HG03342 (cell line): ENCODE data around the gene AKIRIN1.
"Not testable (repeated sequence)": the region's sequence is repeated elsewhere in the genome, so short reads cannot be mapped to it uniquely, and the experiment has no call there.

Experiments used
- ATAC-seq: cut with Tn5 transposase; IDR thresholded peaks from one replicate; pipeline ENCODE4 v1.9.1; 2021; ENCODE audit warnings: mild to moderate bottlenecking, moderate library complexity; ENCODE audit not compliant: unreplicated experiment

The AKIRIN1 gene, protein sequence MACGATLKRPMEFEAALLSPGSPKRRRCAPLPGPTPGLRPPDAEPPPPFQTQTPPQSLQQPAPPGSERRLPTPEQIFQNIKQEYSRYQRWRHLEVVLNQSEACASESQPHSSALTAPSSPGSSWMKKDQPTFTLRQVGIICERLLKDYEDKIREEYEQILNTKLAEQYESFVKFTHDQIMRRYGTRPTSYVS

DNA sequence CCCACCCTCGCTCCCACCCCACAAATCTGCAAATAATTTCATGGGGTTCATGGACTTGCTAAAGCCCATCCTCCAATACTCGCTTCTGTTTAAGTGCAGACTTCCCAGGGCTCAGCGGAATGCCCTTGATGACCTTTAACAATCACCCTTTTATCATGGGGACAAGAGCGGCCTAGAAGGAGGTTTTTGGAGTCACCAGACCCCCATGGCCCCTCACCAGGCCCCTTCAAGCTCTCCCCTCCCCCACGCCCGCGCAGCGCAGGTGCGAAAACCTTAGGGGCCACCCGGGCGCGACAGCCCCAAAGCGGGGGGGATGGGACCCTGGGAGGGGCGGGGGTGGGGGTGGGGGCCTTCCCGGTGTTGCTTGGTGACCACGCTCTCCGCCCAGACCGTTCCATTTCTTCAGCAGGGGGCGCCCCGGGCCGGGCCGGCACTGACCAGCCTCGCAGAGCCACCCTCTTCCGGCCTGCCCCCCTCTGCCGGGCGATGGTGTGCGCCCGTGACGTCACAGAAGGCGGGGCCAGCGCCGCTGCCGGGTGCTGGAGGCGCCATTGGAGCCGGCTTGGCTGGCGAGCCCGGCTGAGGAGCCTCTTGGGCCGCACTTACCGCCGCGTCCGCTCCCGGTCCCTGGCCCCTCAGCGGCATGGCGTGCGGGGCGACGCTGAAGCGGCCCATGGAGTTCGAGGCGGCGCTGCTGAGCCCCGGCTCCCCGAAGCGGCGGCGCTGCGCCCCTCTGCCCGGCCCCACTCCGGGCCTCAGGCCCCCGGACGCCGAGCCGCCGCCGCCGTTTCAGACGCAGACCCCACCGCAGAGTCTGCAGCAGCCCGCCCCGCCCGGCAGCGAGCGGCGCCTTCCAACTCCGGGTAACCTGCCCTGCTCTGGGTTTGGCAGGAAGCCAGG, at the start of gene AKIRIN1:
Gene AKIRIN1, plus strand, starts transcription at position 539 of the 900 bp plus-strand sequence. Its CDS starts 105 bp downstream, at position 644.
- peak; percentile 90 for ATAC-seq

DNA sequence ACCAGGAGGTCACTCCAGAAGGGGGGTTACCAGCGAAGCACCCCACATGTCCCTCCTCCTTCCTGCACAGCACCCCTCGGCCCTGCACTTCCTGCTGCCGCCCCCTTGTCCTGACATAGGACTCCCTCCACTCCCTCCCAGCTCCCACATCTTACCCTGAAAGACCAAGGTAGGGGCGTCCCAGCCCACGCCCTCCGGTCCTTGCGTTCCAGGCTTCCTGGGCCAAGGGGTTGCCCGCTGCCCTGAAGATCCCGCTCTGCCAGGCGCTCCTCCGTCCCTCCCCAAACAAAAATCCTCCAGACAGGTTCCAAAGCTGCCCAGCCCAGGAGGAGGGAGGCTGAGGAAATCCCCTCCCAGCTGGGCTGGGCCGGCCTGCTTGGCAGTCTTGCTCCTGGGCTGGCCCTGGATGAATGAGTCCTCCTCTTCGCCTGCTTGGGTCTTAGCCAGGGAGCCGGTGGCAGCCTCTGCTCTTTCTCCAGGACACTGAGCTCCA, 49.5 kb upstream of the AKIRIN1 start, which contains the start of gene RHBDL2:
Gene RHBDL2, minus strand, starts transcription at position 304 of the 493 bp plus-strand sequence. CDS start 22,618 bp downstream, outside the sequence.
- ATAC-seq = no peak

DNA sequence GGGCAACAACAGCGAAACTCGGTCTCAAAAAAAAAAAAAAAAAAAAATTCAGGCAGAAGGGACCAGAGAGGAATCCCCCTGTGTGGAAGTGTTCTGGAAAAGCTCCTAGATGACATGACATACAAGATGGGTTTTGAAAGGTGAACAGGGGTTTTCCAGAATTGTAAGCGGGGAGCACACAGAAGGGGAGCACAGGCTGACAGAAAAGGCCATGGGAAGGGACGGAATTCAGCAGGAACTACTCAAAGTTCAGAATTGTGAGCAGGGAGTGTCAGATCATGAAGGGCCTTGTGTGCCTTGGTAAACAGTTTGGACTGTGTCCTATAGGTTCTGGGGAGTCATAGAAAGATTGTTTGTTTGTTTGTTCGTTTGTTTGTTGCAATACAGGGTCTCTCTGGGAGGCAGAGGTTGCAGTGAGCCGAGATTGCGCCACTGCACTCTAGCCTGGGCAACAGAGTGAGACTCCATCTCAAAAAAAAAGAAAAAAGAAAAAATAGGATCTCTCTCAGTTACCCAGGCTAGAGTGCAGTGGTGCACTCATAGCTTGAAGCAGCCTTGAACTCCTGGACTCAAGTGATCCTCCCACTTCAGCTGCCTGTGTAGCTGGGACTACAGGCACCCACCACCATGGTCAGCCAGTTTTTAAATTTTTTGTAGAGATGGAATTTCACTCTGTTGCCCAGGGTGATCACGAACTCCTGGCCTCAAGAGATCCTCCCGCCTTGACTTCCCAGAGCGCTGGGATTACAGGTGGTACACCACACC, 48.2 kb upstream of the AKIRIN1 start:
- ATAC-seq = no peak

DNA sequence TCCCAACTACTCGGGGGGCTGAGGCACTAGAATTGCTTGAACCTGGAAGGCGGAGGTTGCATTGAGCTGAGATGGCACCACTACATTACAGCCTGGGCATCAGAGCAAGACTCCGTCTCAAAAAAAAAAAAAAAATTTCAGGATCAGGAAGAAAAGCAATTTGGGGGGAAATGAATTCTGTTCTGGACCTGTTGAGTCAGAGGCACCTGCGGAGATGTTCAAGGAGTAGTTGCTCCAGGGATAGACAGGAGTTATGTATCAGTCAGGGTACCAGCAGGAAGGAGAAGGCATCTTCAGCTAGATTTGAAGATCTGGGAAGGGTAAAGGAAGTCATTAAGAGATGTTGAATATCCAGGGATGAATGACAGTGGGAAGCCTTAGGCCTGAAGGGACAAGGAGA, 46.5 kb upstream of the AKIRIN1 start:
- ATAC-seq = no peak

DNA sequence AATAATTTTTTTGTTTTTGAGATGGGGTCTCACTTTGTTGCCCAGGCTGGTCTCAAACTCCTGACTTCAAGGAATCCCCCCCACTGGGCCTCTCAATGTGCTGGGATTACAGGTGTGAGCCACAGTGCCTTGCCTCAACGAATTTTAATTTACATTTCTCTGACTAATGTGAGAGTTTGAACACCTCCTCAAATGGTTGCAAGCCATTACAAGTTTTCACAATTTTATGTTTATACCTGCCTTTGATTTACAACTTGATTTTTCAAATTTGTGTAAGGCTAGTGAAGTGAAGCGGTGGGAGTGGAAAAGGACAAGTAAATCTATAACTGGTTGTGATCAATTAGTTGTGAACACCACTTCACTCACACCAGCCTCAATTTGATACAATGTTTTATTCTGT, 40.5 kb upstream of the AKIRIN1 start:
- ATAC-seq = no peak

DNA sequence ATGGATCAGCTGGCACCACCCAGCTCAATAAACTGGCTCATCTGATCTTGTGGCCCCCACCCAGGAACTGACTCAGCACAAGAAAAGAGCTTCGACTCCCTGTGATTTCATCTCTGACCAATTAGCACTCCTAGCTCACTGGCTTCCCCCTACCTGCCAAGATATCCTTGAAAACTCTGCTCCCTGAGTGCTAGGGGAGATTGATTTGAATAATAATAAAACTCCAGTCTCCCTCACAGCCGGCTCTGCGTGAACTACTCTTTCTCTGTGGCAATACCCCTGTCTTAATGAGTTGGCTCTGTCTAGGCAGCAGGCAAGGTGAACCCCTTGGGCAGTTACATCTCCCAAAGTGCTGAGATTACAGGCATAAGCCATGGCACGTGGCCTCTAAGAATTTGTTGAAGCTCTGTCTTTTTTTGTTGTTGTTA, 37.6 kb upstream of the AKIRIN1 start:
- no peak for ATAC-seq

DNA sequence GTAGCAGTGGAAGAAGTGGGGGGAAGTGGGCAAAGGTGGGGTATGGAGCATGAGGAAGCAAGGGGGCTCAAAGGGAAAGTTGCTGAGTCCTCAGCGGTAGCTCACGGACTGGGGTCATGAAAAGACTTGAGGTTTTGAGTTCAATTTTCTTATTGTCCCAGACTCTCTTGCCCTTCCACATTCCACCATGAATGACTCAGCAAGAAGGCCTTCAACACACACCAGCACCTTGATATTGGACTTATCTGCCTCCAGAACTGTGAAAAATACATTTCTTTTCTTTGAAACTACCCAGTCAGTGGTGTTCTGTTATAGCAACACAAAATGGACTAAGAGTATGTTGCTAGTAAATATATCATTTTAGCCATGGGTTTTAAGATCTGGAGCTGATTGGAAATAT, 32.1 kb upstream of the AKIRIN1 start:
- no peak for ATAC-seq

DNA sequence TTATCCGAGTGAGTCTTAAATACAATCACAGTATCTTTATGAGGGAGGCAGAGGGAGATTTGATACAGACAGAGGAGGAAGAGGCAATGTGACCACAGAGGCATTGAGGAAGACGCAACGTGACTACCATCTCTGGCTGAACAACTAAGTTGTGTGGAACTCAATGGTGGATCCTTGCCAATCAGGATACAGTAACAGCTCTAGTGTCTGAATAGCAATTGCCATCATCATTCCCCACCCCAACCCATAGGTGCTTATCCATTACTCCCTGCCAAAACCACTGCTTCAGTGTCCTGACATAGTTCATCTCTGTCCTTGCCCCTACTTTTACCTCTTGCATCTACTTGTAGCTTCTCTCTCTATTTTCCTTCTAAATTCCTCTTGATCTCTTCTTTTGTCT, 29.0 kb upstream of the AKIRIN1 start:
- no peak for ATAC-seq

DNA sequence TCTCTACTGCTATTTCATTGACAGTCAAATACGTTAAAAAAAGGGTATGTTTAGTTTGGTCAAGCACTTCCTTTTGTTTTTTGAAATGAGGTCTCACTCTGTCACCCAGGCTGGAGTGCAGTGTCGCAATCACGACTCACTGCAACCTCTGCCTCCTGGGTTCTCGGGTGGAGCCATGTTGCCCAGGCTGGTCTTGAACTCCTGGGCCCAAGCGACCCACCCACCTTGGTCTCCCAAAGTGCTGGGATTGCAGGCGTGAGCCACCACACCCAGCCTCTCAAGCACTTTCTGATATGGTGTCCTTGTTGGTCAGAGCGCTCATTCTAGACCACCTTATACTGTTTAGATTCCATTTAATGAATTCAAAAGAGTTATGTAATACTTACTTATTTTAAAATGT, 28.5 kb upstream of the AKIRIN1 start:
- ATAC-seq = no peak

DNA sequence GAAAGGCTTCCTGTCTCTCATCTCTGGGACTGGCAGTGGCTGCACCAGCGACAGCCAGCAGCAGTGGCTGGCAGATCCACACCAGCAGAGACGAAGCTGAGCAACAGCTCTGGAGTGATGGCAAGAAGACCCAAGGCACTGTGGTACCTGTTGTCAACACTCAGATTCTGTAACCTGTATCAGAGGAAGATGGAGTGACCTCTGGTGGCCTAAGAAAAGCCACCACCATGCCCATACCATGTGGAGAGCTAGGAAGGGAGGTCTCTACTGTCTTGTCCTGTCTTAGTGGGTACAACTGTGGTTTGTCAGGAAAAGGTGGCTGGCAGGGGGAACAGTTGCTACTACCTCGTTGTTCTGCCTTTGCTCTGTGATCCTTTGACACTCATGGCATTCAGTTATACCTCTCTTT, 26.9 kb upstream of the AKIRIN1 start:
- no peak for ATAC-seq

DNA sequence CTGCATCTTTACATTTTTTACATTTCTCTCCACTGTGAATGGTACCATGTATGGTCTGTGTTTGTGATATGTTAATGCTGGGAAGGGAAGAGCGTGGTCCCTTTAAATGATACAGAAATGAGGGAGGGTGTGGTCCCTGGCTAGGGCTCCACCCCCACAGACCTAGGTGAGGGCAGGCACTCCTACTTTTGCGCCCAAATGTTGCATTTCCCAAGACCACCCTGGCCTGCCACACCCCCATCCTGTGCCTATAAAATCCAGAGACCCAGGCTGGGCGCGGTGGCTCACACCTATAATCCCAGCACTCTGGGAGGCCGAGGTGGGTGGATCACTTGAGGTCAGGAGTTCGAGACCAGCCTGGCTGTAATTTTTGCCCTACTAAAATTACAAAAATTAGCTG, 17.9 kb upstream of the AKIRIN1 start:
- ATAC-seq = not testable (repeated sequence)

DNA sequence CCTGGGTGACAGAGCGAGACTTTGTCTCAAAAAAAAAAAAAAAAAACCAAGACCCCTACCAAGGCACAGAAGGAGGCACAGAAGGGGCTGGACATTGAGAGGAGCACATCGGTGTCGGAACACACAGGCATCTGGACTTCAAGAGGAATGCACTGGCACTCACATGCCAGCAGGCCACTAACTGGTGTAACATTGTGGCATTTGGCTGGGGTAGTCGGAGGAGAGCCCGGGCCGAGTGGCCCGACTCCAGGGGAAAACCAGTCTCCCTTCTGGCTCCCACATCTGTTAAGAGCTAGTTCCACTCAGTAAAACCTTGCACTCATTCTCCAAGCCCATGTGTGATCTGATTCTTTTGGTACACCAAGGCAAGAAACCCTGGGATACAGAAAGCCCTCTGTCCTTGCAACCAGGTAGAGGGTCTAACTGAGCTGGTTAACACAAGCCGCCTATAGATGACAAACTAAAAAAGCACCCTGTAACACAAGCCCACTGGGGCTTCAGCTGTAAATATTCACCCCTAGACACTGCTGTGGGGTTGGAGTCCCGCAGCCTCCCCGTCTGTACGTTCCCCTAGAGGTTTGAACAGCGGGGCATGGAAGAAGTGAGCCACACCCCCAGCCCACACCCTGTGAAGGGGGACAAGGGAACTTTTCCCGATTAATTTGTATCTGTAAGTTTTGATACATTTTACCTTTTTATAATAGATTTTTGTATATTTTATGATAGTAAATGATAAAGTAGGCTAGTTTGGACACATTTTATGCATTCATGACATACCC, 17.2 kb upstream of the AKIRIN1 start:
- no peak for ATAC-seq

DNA sequence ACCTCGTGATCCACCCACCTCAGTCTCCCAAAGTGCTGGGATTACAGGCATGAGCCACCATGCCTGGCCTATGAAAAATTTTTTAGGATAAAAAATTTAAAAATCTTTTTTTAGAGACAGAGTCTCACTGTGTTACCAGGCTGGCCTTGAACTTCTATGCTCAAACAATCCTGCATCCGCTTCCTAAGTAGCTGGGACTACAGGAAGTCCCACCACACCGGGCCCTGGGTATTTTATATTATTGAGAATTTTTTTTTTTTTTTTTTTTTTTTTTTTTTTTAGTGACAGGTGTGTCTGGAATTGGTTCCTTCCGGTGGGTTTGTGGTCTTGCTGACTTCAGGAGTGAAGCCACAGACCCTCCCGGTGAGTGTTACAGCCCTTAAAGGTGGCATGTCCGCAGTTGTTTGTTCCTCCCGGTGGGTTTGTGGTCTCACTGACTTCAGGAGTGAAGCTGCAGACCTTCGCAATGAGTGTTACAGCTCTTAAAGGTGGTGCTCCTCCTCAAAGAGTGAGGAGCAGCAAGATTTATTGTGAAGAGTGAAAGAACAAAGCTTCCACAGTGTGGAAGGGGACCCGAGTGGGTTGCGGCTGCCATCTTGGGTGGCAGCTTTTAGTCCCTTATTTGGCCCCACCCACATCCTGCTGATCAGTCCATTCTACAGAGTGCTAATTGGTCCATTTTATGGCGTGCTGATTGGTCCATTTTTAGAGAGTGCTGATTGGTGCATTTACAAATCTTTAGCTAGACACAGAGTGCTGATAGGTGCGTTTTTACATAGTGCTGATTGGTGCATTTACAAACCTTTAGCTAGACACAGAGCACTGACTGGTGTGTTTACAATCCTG, 13.5 kb upstream of the AKIRIN1 start:
- not testable (repeated sequence) for ATAC-seq

DNA sequence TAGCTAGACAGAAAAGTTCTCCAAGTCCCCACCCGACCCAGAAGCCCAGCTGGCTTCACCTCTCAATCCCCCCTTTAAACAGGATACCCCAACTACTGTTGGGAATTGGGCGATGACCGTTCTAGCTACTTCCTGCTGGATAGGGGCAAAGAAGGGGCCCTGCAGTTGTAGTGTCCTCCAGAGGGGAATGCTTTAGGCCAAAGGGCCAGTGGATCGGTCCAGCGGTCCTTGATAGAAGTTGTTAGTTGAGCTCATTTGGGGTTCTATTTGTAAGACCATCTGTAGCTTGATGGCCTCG, 12.9 kb upstream of the AKIRIN1 start:
- ATAC-seq = not testable (repeated sequence)

DNA sequence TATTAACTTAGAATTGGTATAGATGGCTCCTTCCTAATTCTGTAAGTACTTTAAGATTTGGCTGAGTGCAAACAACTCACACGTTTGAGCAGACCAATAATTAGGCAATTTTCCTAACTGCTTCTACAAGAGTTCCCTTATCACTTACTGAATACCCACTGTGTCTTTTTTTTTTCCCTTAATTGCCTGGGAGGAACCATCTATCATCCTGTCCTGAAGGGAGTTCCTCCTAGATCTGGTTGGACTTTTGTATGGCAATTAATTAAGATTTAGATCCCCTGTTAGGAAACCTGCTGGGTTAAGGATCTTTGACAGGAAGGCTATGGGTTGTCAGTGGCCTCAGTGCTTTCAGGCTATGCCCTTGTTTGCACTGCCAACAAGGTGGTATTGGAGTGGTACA, 11.7 kb upstream of the AKIRIN1 start:
- ATAC-seq = not testable (repeated sequence)

DNA sequence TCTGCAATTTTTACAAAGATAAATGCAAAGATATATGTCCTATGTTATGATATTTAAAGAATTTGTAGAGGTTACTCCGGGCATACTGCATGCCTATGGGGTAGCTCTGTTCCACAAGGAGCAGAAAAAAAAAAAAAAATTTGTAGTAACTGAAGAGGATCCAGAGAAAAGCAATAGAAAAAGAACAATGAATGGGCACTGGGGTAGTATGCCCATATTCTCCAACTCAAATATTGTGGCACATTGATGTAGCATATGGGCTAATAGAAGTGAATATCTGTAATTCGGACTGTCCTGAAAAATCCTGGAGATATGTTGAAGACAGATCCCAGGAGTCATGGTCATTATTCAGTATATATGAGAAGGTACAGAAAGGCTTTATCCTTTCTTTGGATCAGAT, 1.1 kb upstream of the AKIRIN1 start:
- ATAC-seq = no peak

DNA sequence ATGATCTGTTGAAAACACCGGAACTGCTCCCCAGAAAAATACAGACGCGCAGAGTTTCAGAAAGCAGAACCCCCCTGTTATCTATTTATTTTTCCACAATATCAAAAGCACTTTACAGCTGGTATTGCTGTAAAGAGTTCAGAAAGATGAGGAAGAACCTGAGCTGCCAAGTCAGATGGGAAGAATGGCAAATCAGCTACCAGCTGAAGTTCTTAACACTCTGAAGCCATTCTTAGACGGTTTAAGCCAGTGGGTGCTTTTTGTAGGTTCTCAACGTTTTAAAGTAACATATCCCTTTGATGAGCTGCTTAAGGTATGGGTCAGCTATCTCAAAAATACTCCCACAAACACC, 714 bp upstream of the AKIRIN1 start:
- peak; percentile 1 for ATAC-seq

DNA sequence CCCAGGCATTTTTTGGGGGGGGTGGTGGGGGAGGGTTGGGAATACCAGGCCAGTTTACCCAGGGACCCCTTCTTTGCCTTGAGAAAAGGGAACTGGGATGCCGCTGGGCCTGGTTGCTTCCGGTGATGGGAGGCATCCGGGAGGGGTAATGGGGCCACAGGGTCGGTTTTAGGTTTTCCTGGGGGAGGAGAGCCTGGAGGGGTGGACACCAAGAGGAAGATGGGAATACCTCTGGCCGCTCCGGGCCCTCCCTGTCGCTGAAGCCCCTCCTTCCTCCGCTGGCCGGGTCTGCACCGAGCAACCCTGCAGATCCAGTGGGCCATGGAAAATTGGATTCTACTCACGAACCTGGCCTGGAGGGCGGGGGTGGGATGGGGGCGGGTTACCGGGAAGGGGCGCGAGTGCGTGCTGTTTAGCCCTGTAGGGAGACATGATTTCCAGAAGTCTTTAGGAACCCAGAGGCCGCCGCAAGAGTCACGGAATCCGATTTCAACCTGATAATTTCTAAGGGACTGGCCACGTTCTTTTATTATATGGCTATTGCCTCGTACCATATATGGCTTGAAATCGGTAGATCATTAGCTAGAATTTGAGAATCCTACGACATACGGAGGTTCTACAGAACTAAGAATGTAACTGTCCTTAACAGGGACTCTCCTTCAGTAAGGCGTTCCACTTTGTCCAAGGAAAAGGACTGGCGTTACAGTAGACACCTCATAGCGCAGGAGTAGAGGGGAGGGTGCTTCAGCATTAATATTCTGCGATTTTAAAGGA, 749 bp downstream of the AKIRIN1 start:
- ATAC-seq = no peak
